Neural cell (in vitro differentiated cells): ENCODE data around the gene BMI1. TPM values are rescaled to one million over a fixed set of nuclear protein-coding genes. Genes with fewer than 3 reads are reported as not detected.

ENCODE experiments used
- H2AFZ ChIP-seq: fragments of 200-600, 300-800 bp; sonication (generic), shearing (Covaris generic); 2 replicates; pipeline ENCODE4 v1.6.0; 2014; ENCODE audit warnings: low read depth, mild to moderate bottlenecking, antibody characterized with exemption, low read length, moderate library complexity
- H3F3A ChIP-seq: fragments of 200-600 bp; shearing (Covaris generic); 2 replicates; pipeline ENCODE4 v1.6.1; 2016; ENCODE audit warnings: mild to moderate bottlenecking, moderate library complexity, mixed read lengths, antibody characterized with exemption, low read length; ENCODE audit not compliant: insufficient read depth, poor library complexity, severe bottlenecking
- H3K27ac ChIP-seq: fragments of 200-600, 300-800 bp; sonication (generic), shearing (Covaris generic); 2 replicates; pipeline ENCODE4 v1.5.1; 2014; ENCODE audit warnings: mild to moderate bottlenecking, low read length, moderate library complexity
- H3K27me3 ChIP-seq: fragments of 300-800, 200-600 bp; sonication (generic), shearing (Covaris generic); 2 replicates; pipeline ENCODE4 v1.6.0; 2014; ENCODE audit warnings: mild to moderate bottlenecking, low read depth, low read length, moderate library complexity; ENCODE audit not compliant: insufficient read depth
- H3K36me3 ChIP-seq: fragments of 300-800, 200-600 bp; sonication (generic), shearing (Covaris generic); 2 replicates; pipeline ENCODE4 v1.5.1; 2014; ENCODE audit warnings: mild to moderate bottlenecking, antibody characterized with exemption, low read length, moderate library complexity; ENCODE audit not compliant: insufficient read depth
- H3K4me2 ChIP-seq: fragments of 300-800, 200-600 bp; sonication (generic), shearing (Covaris generic); 2 replicates; pipeline ENCODE4 v1.6.0; 2014; ENCODE audit warnings: mild to moderate bottlenecking, low read length
- H3K4me3 ChIP-seq: fragments of 300-800, 200-600 bp; sonication (generic), shearing (Covaris generic); 2 replicates; pipeline ENCODE4 v1.5.1; 2014; ENCODE audit warnings: mild to moderate bottlenecking, low read length, moderate library complexity
- H3K79me2 ChIP-seq: fragments of 200-600 bp; shearing (Covaris generic); replicated peaks from 2 replicates; pipeline ENCODE4 v1.6.0; 2014; ENCODE audit warnings: mild to moderate bottlenecking, low read length, moderate library complexity; ENCODE audit not compliant: insufficient read depth
- H3K9ac ChIP-seq: fragments of 300-800, 200-600 bp; sonication (generic), shearing (Covaris generic); 2 replicates; pipeline ENCODE4 v1.6.1; 2016; ENCODE audit warnings: mild to moderate bottlenecking, low read length, mixed read lengths
- H3K9me2 ChIP-seq: fragments of 200-600 bp; shearing (Covaris generic); 2 replicates; pipeline ENCODE4 v1.6.1; 2016; ENCODE audit warnings: mild to moderate bottlenecking, low read length, mixed read lengths; ENCODE audit not compliant: insufficient read depth
- H3K9me3 ChIP-seq: fragments of 200-600, 300-800 bp; sonication (generic), shearing (Covaris generic); 2 replicates; pipeline ENCODE4 v1.6.1; 2016; ENCODE audit warnings: mild to moderate bottlenecking, mixed run types, low read length, moderate library complexity, mixed read lengths
- H4K20me1 ChIP-seq: fragments of 200-600 bp; shearing (Covaris generic); 2 replicates; pipeline ENCODE4 v1.6.1; 2016; ENCODE audit warnings: mild to moderate bottlenecking, mixed run types; ENCODE audit not compliant: insufficient read depth
- EP300 ChIP-seq: fragments of 450-650 bp; conservative IDR thresholded peaks from 2 replicates; pipeline ENCODE4 v1.6.1; 2014; ENCODE audit warnings: antibody characterized with exemption, mild to moderate bottlenecking, moderate library complexity; ENCODE audit not compliant: poor library complexity, severe bottlenecking
- EZH2 ChIP-seq: fragments of 200-600, 300-800 bp; shearing (Covaris generic), sonication (generic); IDR thresholded peaks from 2 replicates; pipeline ENCODE4 v1.6.1; 2014; ENCODE audit warnings: antibody characterized with exemption, low read length, borderline replicate concordance, mild to moderate bottlenecking; ENCODE audit not compliant: insufficient read depth, poor library complexity, severe bottlenecking
- MXI1 ChIP-seq: fragments of 450-650 bp; conservative IDR thresholded peaks from 2 replicates; pipeline ENCODE4 v1.6.1; 2014; ENCODE audit warnings: antibody characterized with exemption, mild to moderate bottlenecking; ENCODE audit not compliant: poor library complexity, severe bottlenecking
- POLR2AphosphoS5 ChIP-seq: IDR thresholded peaks from 2 replicates; pipeline ENCODE4 v1.6.1; 2012
- RAD21 ChIP-seq: fragments of 450-650 bp; conservative IDR thresholded peaks from 2 replicates; pipeline ENCODE4 v1.6.1; 2014; ENCODE audit warnings: antibody characterized with exemption, mild to moderate bottlenecking, moderate library complexity
- SMC3 ChIP-seq: fragments of 450-650 bp; conservative IDR thresholded peaks from 2 replicates; pipeline ENCODE4 v1.6.1; 2014; ENCODE audit warnings: antibody characterized with exemption, mild to moderate bottlenecking, moderate library complexity; ENCODE audit not compliant: poor library complexity
- TAF1 ChIP-seq: IDR thresholded peaks from 2 replicates; pipeline ENCODE4 v1.6.1; 2012; ENCODE audit warnings: low read depth
- polyA plus RNA-seq: library from polyadenylated mRNA; depleted of rRNA; stranded (reverse); fragments of >200 nt; gene quantifications from 2 replicates; pipeline ENCODE4 v1.2.3, GENCODE V29; 2014
- TF ChIP-seq, protein P1 (sequence below): fragments of 450-650 bp; IDR thresholded peaks from 2 replicates; pipeline ENCODE4 v1.5.1; 2014; ENCODE audit warnings: antibody characterized with exemption, mild to moderate bottlenecking, moderate library complexity; ENCODE audit not compliant: poor library complexity, severe bottlenecking
- TF ChIP-seq, protein P2 (sequence below): IDR thresholded peaks from 2 replicates; pipeline ENCODE4 v1.6.1; 2012; ENCODE audit warnings: borderline replicate concordance

The BMI1 gene
- polyA plus RNA-seq, 1 donor from 2014 or later: 86.8 TPM

DNA sequence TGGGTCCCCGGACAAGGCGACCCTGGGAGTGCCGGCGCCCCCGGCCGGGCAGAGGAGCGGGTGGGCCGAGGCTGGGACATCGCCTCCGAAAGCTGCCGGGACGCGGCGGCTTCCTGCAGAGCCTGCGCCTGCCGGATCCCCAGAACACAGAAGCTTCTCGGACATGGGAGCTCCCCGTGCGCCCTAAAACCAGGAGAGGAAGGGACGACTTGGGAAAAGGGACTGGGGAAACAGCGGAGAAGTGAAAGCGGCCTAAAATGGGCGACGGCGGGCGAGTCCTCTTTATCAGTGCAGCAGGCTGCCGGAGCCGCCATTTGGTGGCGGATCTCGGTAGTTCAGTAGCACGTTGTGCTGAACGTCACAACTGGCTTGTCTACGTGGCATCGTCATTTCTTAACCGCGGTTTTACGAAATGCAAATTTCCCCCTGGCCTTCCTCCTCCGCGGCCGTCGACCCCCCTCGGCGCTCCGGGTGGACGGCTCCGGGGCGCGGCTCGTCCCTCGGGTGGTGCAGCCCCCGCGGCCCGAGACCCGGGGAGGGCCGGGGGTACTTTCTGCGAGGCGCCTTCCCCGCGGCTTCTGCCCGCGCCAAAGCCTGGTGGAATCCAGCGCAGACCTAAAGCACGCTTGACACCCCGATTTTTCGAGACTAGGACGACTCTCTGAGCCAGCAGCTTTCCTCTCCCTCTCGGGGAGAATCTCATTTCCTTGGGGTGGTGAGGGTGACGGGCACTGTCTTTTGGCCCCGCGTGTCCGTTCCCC is 14.5 kb downstream of the BMI1 start:
- Histone ChIP-seq H2AFZ (no peak overlapping the region), H3K4me2 (no peak overlapping the region), H4K20me1 (no peaks in the 10 kb centered on the region), H3K79me2 (peaks cover 3% of the 10 kb centered on the region), H3K9me2 (no peaks in the 10 kb centered on the region), H3K9me3 (peaks cover 13% of the 10 kb centered on the region), H3K27me3 (peaks cover 93% of the 10 kb centered on the region), H3K9ac (peak overlapping the region; percentile 64), H3K36me3 (peaks cover 4% of the 10 kb centered on the region), H3K4me3 (peak overlapping the region; percentile 66), H3F3A (peaks cover 6% of the 10 kb centered on the region), H3K27ac (no peak overlapping the region)
- TF ChIP-seq, protein P1, sequence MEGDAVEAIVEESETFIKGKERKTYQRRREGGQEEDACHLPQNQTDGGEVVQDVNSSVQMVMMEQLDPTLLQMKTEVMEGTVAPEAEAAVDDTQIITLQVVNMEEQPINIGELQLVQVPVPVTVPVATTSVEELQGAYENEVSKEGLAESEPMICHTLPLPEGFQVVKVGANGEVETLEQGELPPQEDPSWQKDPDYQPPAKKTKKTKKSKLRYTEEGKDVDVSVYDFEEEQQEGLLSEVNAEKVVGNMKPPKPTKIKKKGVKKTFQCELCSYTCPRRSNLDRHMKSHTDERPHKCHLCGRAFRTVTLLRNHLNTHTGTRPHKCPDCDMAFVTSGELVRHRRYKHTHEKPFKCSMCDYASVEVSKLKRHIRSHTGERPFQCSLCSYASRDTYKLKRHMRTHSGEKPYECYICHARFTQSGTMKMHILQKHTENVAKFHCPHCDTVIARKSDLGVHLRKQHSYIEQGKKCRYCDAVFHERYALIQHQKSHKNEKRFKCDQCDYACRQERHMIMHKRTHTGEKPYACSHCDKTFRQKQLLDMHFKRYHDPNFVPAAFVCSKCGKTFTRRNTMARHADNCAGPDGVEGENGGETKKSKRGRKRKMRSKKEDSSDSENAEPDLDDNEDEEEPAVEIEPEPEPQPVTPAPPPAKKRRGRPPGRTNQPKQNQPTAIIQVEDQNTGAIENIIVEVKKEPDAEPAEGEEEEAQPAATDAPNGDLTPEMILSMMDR: peak; percentile 37
- no peak for TF ChIP-seq MXI1

DNA sequence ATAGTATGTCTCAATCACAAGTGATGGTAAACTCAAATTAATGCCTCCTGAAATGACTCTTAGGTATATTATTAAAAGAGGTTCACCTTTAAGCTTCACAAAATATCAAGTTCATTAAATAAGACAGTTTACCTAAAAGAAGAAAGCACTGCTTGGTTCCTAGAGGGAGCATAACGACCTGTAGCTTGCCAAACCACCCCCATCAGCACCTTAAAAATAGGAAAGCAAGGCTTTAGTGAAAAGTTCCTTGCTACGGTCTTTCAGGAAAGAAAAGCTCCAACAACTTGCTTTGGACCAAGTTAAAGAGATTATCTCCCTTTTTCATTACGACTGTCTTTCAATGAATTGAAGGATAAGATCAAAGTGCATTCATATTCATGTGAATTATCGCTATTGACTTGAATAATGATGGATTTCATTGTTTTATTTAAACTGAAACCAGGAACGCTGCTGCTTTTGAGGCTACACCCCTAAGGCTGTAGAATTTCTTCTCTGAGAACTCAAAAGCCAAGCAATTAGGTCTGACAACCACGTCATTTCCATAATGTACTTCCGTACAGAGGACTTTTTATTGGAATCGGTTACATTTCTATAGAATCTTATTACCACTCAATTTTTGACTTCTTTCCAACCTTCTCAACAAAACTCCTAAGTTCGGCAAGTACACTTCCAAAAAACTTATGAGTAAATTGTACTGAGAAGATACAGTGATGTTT is 17.4 kb downstream of the BMI1 start:
- H3K36me3 ChIP-seq: no peaks in the 10 kb centered on the region
- H3K4me3 ChIP-seq: no peak overlapping the region
- no peaks in the 10 kb centered on the region for H3K79me2 ChIP-seq
- H2AFZ ChIP-seq: no peak overlapping the region
- peaks cover 6% of the 10 kb centered on the region for H3F3A ChIP-seq
- H3K9me3 ChIP-seq: peaks cover 13% of the 10 kb centered on the region
- no peak overlapping the region for H3K9ac ChIP-seq
- H4K20me1 ChIP-seq: no peaks in the 10 kb centered on the region
- no peaks in the 10 kb centered on the region for H3K9me2 ChIP-seq
- TF ChIP-seq, protein P2, sequence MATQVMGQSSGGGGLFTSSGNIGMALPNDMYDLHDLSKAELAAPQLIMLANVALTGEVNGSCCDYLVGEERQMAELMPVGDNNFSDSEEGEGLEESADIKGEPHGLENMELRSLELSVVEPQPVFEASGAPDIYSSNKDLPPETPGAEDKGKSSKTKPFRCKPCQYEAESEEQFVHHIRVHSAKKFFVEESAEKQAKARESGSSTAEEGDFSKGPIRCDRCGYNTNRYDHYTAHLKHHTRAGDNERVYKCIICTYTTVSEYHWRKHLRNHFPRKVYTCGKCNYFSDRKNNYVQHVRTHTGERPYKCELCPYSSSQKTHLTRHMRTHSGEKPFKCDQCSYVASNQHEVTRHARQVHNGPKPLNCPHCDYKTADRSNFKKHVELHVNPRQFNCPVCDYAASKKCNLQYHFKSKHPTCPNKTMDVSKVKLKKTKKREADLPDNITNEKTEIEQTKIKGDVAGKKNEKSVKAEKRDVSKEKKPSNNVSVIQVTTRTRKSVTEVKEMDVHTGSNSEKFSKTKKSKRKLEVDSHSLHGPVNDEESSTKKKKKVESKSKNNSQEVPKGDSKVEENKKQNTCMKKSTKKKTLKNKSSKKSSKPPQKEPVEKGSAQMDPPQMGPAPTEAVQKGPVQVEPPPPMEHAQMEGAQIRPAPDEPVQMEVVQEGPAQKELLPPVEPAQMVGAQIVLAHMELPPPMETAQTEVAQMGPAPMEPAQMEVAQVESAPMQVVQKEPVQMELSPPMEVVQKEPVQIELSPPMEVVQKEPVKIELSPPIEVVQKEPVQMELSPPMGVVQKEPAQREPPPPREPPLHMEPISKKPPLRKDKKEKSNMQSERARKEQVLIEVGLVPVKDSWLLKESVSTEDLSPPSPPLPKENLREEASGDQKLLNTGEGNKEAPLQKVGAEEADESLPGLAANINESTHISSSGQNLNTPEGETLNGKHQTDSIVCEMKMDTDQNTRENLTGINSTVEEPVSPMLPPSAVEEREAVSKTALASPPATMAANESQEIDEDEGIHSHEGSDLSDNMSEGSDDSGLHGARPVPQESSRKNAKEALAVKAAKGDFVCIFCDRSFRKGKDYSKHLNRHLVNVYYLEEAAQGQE: no peak
- TF ChIP-seq POLR2AphosphoS5: peak; percentile 2
- H3K4me2 ChIP-seq: no peak overlapping the region
- no peak overlapping the region for H3K27ac ChIP-seq
- peaks cover 100% of the 10 kb centered on the region for H3K27me3 ChIP-seq

- H3K4me3 ChIP-seq: no peak overlapping the region
- H4K20me1 ChIP-seq: no peaks in the 10 kb centered on the region
- H3K9me3 ChIP-seq: peaks cover 7% of the 10 kb centered on the region
- peaks cover 100% of the 10 kb centered on the region for H3K27me3 ChIP-seq
- no peak overlapping the region for H3K27ac ChIP-seq
- H3K4me2 ChIP-seq: no peak overlapping the region
- H3K9ac ChIP-seq: no peak overlapping the region
- H3F3A ChIP-seq: peaks cover 6% of the 10 kb centered on the region
- TF ChIP-seq, protein P1: no peak
- TF ChIP-seq POLR2AphosphoS5 (no peak), RAD21 (no peak), TAF1 (no peak), EP300 (no peak), MXI1 (no peak), SMC3 (no peak), EZH2 (no peak)
- TF ChIP-seq, protein P2: no peak
- no peak overlapping the region for H2AFZ ChIP-seq
- H3K36me3 ChIP-seq: no peaks in the 10 kb centered on the region
- no peaks in the 10 kb centered on the region for H3K9me2 ChIP-seq
- H3K79me2 ChIP-seq: no peaks in the 10 kb centered on the region
Observed at GRCh38 chr10:22338931-22339330, 18.0 kb downstream of the BMI1 start.
